A549 (cell line): Measurements from ENCODE around the gene GAGE12E. TPM values are rescaled to one million over a fixed set of nuclear protein-coding genes. Genes with fewer than 3 reads are reported as not detected.
"Not testable (repeated sequence)": the region's sequence is repeated elsewhere in the genome, so short reads cannot be mapped to it uniquely, and the experiment has no call there.

ENCODE experiments used
- ATAC-seq, 2 experiments: fragments of 200-7000 bp in 1 of 2; fragments of >200 bp in 1 of 2; cut with Nextera tagmentation in 1 of 2; cut with Tn5 transposase in 1 of 2; 3 replicates each; pipeline versions ENCODE4 v1.8.0 to v1.9.1; 2018 to 2020; ENCODE audit warnings: mild to moderate bottlenecking in 1 of 2, moderate library complexity in 1 of 2
- CTCF ChIA-PET: fragments of 300-600 bp; sonication (Branson Sonifier 250); formaldehyde crosslinking; extraction: SDS; loops from one replicate; lab custom pipeline; 2021; ENCODE audit warnings: antibody characterized with exemption, inconsistent platforms; lab: Yijun Ruan, JAX
- POLR2A ChIA-PET: fragments of 350-600 bp; formaldehyde crosslinking; extraction: SDS; loops from one replicate; lab custom pipeline; 2021; ENCODE audit warnings: antibody characterized with exemption, inconsistent platforms; lab: Yijun Ruan, JAX
- DNase-seq, 2 experiments: peaks; one replicate each; pipeline versions ENCODE4 v3.0.0 to v3.0.0-alpha.2; 2011 to 2016; ENCODE audit warnings: low read depth in 1 of 2, low spot score in 1 of 2
- FAIRE-seq: peaks from 2 replicates; lab custom pipeline; 2011; peaks lifted over from hg19 to GRCh38; lab: Jason Lieb, UNC
- H3K27ac ChIP-seq, 2 experiments: fragments of >200 bp; sonication (Bioruptor Twin); formaldehyde crosslinking; 3 replicates each; pipeline ENCODE4 v1.5.1; 2016 to 2017
- H3K4me1 ChIP-seq: fragments of >200 bp; sonication (Bioruptor Twin); formaldehyde crosslinking; 3 replicates; pipeline ENCODE4 v1.6.1; 2016
- H3K4me2 ChIP-seq: fragments of >200 bp; sonication (Bioruptor Twin); formaldehyde crosslinking; 3 replicates; pipeline ENCODE4 v1.6.1; 2016
- H3K4me3 ChIP-seq: fragments of >200 bp; sonication (Bioruptor Twin); formaldehyde crosslinking; 3 replicates; pipeline ENCODE4 v1.5.1; 2016
- H3K9me3 ChIP-seq: fragments of >200 bp; sonication (Bioruptor Twin); formaldehyde crosslinking; 3 replicates; pipeline ENCODE4 v1.6.1; 2016
- WGBS: methylation state at CpG from one replicate; pipeline ENCODE4 v1.1.6; 2017; ENCODE audit errors: missing lambda C conversion rate; 5-methylcytosine and 5-hydroxymethylcytosine counted together
- polyA plus RNA-seq, 4 experiments: library from polyadenylated mRNA; depleted of rRNA in 3 of 4; stranded (reverse); fragments of >200 nt; fragmentation: RNase III in 1 of 4; extraction: RNeasy Plus Mini Kit Qiagen cat#74134 plus additional on column Dnase treatment in 1 of 4; gene quantifications; 2 replicates in 3 of 4; 3 replicates in 1 of 4; pipeline ENCODE4 v1.2.3, GENCODE V29; 2011 to 2017
- small RNA-seq, 6 experiments: library from RNA; depleted of rRNA; stranded (forward); fragments of <200 nt; gene quantifications; one replicate each; pipeline ENCODE3, GENCODE V24; 2012

Gene GAGE12E
- polyA plus RNA-seq, 2 of the 4 experiments (the other 2 are of a cell fraction), result not detected

- CTCF ChIA-PET, H3K4me2 ChIP-seq, DNase-seq, H3K4me3 ChIP-seq, H3K9me3 ChIP-seq, ATAC-seq, H3K4me1 ChIP-seq, FAIRE-seq, H3K27ac ChIP-seq, POLR2A ChIA-PET: not testable (repeated sequence)
- WGBS, result 68% methylated on average over 14 of the region's 17 CpGs
Measured at GRCh38 chrX:49590488-49590887, 39.4 kb downstream of the GAGE12E start.

- H3K4me3 ChIP-seq, H3K4me2 ChIP-seq, ATAC-seq, FAIRE-seq, CTCF ChIA-PET, H3K27ac ChIP-seq, DNase-seq, H3K4me1 ChIP-seq, H3K9me3 ChIP-seq, POLR2A ChIA-PET: not testable (repeated sequence)
- WGBS, result no CpG with 5 or more reads among the region's 16 CpGs
Measured at GRCh38 chrX:49598720-49599119, 47.6 kb downstream of the GAGE12E start, which contains the start of gene GAGE1. Gene GAGE1 (plus strand): TSS chrX:49599020. CDS start chrX:49600175, 1,155 bp downstream.

Small RNAs within 50 kb of the gene (small RNA-seq; reads per million reads assigned to genes)
- 0 reads per million in 6 experiments for gene GAGE12B

Other genes with a start within 250 kb of the GAGE12E start
- not detected in 2 replicates for gene GAGE10, start 247.6 kb upstream of the GAGE12E start, polyA plus RNA-seq (2011; rRNA removed)
- not detected in 3 replicates for gene GAGE10, start 247.6 kb upstream of the GAGE12E start, polyA plus RNA-seq (2017; fragmentation: RNase III; extraction: RNeasy Plus Mini Kit Qiagen cat#74134 plus additional on column Dnase treatment)
- not detected in 2 replicates for gene GAGE12J, start 229.3 kb upstream of the GAGE12E start, polyA plus RNA-seq (2011; rRNA removed)
- gene GAGE12J, start 229.3 kb upstream of the GAGE12E start, polyA plus RNA-seq (2017; fragmentation: RNase III; extraction: RNeasy Plus Mini Kit Qiagen cat#74134 plus additional on column Dnase treatment), result not detected in 3 replicates
- gene GAGE13, start 219.7 kb upstream of the GAGE12E start, polyA plus RNA-seq (2011; rRNA removed), result not detected in 2 replicates
- not detected in 3 replicates for gene GAGE13, start 219.7 kb upstream of the GAGE12E start, polyA plus RNA-seq (2017; fragmentation: RNase III; extraction: RNeasy Plus Mini Kit Qiagen cat#74134 plus additional on column Dnase treatment)
- not detected in 2 replicates for gene GAGE12C, start 19.1 kb upstream of the GAGE12E start, polyA plus RNA-seq (2011; rRNA removed)
- gene GAGE12C, start 19.1 kb upstream of the GAGE12E start, polyA plus RNA-seq (2017; fragmentation: RNase III; extraction: RNeasy Plus Mini Kit Qiagen cat#74134 plus additional on column Dnase treatment), result not detected in 3 replicates
- not detected in 2 replicates for gene GAGE12D, start 9.6 kb upstream of the GAGE12E start, polyA plus RNA-seq (2011; rRNA removed)
- gene GAGE12D, start 9.6 kb upstream of the GAGE12E start, polyA plus RNA-seq (2017; fragmentation: RNase III; extraction: RNeasy Plus Mini Kit Qiagen cat#74134 plus additional on column Dnase treatment), result not detected in 3 replicates
- gene GAGE12F, start 9.6 kb downstream of the GAGE12E start, polyA plus RNA-seq (2011; rRNA removed), result not detected in 2 replicates
- not detected in 3 replicates for gene GAGE12F, start 9.6 kb downstream of the GAGE12E start, polyA plus RNA-seq (2017; fragmentation: RNase III; extraction: RNeasy Plus Mini Kit Qiagen cat#74134 plus additional on column Dnase treatment)
- not detected in 2 replicates for gene GAGE12G, start 19.1 kb downstream of the GAGE12E start, polyA plus RNA-seq (2011; rRNA removed)
- gene GAGE12G, start 19.1 kb downstream of the GAGE12E start, polyA plus RNA-seq (2017; fragmentation: RNase III; extraction: RNeasy Plus Mini Kit Qiagen cat#74134 plus additional on column Dnase treatment), result not detected in 3 replicates
- gene GAGE12H, start 28.7 kb downstream of the GAGE12E start, polyA plus RNA-seq (2011; rRNA removed), result not detected in 2 replicates
- not detected in 3 replicates for gene GAGE12H, start 28.7 kb downstream of the GAGE12E start, polyA plus RNA-seq (2017; fragmentation: RNase III; extraction: RNeasy Plus Mini Kit Qiagen cat#74134 plus additional on column Dnase treatment)
- gene GAGE2A, start 38.2 kb downstream of the GAGE12E start, polyA plus RNA-seq (2011; rRNA removed), result not detected in 2 replicates
- gene GAGE2A, start 38.2 kb downstream of the GAGE12E start, polyA plus RNA-seq (2017; fragmentation: RNase III; extraction: RNeasy Plus Mini Kit Qiagen cat#74134 plus additional on column Dnase treatment), result not detected in 3 replicates
- gene GAGE1, start 47.7 kb downstream of the GAGE12E start, polyA plus RNA-seq (2011; rRNA removed), result not detected in 2 replicates
- gene GAGE1, start 47.7 kb downstream of the GAGE12E start, polyA plus RNA-seq (2017; fragmentation: RNase III; extraction: RNeasy Plus Mini Kit Qiagen cat#74134 plus additional on column Dnase treatment), result not detected in 3 replicates
- 0.17 and 0.26 TPM in 2 replicates for gene PAGE1, start 144.7 kb downstream of the GAGE12E start, polyA plus RNA-seq (2011; rRNA removed)
- 0.16 TPM in 1 of 3 replicates, not detected in the others for gene PAGE1, start 144.7 kb downstream of the GAGE12E start, polyA plus RNA-seq (2017; fragmentation: RNase III; extraction: RNeasy Plus Mini Kit Qiagen cat#74134 plus additional on column Dnase treatment)